ENCODE results near the gene SUSD2.
"Not testable (repeated sequence)": the region's sequence is repeated elsewhere in the genome, so short reads cannot be mapped to it uniquely, and the experiment has no call there.

SUSD2 gene

DNA sequence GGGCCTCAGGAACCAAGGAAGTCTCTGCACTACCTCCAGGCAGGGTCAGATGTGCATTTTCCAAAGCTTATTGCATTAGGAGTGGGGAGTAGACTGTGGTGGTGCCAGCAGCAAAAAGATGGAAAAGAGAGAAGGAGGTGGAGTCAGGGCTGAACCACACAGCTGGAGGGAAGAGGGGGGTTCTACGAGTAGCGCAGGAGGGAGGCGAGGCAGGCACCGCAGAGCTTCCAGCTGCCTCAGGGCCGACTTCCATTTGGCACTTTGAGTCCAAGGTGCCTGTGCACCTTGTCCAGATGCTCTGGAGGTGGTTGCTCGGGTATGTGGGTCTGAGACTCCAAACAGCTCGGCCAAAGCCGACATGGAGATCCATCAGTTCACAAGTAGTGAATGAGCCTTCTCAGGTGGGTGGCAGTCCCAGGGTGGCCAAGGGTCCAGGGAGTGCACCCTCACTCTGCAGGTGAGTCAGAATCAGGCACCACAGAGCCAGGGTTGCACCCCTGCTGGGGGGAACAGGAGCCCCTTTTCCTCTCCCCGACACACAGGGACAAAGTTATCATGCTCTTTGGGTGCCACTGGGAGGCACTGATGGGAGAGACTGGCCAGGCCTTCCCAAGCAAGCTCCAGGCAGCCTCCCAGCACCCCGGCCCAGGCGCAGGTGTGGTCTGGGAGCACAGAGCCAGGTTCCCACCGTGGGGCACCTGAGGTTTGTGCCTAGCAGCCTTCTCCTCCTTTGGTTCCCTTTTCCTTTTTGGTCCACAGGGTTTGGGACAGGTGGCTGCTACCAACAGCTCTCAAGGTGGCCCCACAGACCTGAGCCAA is 33.4 kb downstream of the SUSD2 start:
- no peak for DNase-seq (ENCODE audit: low spot score)

DNA sequence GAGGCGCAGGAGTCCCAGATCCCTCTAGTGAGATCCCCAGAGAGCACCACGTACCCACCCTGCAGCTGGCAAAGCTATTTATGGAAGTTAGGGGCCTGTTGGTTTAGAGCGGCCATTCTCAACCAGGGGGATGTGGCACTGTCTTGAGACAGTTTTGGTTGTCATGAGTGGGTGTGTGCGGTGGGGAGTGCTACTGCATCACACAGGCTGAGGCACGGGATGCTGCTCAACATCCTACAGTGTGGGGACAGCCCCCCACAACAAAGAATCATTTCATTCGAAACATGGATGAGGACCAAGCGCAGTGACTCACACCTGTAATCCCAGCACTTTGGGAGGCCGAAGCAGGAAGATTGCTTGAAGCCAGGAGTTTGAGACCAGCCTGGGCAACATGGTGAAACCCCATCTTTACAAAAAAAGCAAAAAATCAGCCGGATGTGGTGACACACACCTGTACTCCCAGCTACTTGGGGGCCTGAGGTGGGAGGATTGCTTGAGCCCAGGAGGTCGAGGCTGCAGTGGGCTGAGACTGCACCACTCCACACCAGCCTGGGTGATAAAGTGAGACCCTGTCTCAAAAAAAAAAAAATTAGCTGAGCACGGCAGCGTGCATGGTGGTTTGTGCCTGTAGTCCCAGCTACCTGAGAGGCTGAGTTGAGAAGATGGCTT is 35.4 kb downstream of the SUSD2 start:
- DNase-seq (ENCODE audit: low spot score): no peak

DNA sequence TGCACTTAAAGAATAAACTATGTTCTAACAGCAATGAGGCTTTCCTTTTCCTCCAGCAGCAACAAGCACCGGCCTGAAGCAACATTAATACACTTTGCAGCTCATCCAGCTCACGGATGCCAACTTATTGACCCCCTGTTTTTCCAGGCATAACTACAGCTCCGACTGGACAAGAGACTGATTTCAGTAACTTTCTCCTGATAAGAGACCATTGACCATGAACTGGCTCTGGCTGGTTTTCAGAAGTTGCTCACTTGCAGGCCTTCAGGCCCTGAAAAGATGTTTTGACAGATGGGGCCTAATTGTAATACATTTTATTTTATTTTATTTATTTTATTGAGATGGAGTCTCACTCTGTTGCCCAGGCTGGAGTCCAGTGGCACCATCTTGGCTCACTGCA is 36.1 kb downstream of the SUSD2 start:
- DNase-seq (ENCODE audit: low spot score): no peak

DNA sequence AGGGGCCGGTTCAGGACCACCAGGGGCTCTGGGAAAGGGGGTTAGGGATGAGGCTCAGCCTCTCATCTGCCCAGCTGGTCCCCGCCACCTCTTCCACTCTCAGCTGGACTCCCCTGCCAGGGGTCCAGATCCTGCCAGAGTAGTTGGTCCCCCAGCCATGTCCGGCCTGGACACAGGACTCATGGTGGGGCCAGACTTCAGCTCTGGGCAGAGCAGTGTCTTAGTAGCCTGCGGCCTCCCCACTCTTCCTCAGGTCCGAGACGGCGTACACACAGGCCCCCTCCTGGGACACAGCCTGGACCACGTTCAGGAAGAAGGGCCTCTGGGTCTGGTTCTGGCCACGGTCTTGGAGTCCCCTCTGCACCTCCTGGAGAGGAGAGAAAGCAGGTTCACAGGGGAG is 38.5 kb downstream of the SUSD2 start:
- no peak for DNase-seq (ENCODE audit: low spot score)

DNA sequence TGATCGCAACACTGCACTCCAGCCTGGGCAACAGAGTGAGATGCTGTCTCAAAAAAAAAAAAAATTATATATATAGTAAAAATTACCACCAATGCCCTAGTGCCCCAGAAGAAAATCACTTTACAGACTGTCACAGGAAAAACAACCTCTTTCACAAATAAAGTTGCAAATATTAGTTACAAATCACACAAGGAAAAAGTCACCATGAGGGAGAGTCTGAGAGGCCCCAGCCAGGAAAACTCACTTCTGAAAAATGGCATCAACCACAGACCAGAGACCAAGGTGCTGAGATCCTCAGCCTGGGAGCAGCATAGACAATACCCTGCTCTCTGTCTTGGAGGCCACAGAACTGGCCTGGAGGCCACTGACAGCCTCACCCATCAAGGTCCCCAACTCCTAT is 43.2 kb downstream of the SUSD2 start:
- no peak for DNase-seq (ENCODE audit: low spot score)

DNA sequence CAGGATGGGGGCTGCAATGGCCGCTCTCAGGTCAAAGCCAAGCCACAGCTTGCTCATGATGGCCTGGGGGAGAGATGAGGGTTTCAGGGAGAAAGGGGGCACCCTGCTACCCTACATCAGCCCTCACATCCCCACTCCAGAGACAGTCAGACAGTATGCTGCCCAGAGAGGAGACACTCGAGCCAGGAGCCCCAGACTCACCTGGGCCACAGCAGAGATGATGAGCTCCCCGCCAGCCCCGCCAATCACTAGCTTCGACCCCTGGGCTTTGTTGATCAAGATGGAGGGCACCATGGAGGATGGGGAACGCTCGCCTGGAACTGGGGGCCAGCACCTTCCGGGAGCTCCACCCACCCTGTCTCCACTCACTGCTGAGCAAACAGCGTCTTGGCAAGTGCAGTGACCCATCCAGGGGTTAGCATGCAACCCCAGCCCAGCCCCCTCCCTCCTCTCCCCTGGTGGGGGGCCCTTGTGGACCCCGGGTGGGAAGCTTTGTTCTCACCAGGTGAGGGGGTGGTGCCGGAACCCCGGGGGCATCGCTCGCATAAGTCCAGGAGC is 43.8 kb downstream of the SUSD2 start:
- no peak for DNase-seq (ENCODE audit: low spot score)

DNA sequence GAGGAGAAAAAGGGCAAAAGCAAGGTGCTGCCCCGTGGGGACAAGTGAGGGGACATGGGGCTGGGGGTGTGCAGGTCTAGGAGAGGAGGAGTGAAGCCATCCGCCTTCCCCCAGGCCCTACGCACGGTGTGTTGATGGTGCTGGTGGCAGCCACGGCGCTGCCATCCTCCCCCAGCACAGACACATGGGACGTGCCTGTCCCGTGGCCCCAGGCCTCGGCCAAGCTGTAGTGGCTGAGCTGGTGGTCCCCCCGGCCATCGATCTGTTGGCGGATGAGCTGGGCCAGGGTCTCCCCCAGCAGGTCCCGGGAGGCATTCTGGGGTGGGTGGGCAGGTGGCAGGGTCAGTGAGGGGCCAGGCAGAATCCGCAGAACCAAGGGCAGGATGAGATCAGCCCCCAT is 44.7 kb downstream of the SUSD2 start:
- DNase-seq (ENCODE audit: low spot score): no peak

DNA sequence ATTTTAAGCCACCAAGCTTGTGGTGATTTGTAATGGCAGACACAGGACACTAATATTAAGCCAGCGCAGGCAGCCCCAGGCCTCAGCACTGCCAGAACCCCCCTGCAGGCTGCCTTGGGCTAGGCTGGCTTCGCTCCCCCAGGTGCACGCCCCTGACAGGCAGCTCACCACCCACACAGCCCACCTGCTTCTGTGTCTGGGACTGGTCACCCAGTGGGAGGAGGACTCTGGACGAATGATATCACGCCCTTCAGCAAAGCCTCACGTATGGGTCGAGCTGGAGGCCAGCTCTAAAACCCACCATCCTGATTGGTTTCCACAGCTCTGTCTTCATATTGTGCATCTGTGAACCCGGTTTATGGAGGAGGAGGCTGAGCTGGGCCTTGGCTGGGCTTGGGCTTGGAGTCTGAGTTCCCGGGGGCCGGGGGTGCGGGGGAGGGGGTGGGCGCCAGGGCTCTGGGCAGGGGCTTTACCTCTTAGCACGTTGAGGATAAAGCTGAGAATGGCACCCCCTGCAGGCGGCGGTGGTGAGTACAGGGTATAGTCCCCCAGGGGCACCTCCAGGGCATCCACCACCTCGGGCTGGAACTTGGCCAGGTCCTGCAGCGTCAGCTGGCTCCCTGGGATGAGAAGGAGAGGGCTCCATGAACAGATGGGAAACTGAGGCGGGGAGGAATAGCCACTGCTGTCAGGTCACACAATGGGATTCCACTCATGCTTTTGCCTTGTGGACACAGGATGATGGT is 49.8 kb downstream of the SUSD2 start:
- peak; percentile 49 for DNase-seq (ENCODE audit: low spot score)

DNA sequence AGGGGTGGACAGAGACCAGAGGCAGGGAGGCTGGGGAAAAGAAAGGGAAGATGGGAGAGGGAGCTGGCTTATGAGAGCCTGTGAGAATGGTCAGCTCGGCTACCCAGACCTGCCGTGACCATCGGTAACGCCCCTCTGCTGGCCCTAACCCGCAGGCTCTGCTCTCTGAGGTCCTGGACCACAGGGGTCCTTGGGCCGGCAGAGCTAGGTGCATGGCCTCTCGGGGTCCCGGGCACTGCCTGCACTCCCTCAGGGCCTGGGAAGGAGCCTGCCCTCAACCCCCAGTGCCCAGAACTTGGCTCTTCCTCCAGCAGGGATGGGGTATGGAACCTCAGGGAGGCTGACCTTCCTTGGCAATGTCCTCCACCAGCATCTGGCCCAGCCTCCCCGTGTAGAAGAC is 50.4 kb downstream of the SUSD2 start:
- DNase-seq (ENCODE audit: low spot score): no peak

DNA sequence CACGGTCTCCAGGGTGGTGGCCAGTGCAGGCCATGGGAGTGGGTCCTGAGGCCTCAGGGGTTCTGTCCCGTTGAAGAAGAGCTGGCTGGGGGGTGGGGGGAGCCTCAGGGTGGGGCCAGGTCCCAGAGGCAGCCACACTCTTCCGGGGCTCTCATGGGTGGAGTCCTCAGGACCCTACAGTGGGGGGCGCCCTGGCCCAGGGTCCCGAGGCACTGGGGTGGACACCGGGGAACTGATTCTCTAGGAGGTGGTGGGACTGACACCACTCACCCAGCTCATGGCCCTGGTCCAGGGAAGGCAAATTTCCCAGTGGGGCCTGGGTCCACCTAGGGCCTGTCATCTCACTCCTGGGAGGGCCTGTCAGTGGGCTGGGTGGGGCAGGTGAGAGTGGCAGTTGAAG is 50.8 kb downstream of the SUSD2 start:
- no peak for DNase-seq (ENCODE audit: low spot score)

DNA sequence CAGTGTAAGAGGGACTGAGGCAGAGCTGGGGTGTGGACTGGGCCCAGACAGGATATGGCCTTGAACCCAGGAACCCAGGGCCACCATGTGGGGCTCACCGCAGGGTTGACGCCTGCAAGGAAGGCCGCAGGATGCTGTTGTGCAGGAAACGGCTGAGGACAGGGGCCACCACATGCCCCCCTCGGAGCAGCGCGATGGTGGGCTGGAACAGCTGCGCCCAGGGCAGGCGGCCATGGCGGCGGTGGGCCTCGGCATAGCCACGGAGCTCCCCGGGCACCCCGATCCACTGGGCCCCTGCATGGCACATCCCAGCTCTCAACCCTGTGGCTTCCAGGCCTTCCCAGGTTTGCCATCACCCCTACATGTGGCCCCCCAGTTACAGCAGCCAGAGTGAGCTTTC is 51.4 kb downstream of the SUSD2 start:
- DNase-seq (ENCODE audit: low spot score): no peak

DNA sequence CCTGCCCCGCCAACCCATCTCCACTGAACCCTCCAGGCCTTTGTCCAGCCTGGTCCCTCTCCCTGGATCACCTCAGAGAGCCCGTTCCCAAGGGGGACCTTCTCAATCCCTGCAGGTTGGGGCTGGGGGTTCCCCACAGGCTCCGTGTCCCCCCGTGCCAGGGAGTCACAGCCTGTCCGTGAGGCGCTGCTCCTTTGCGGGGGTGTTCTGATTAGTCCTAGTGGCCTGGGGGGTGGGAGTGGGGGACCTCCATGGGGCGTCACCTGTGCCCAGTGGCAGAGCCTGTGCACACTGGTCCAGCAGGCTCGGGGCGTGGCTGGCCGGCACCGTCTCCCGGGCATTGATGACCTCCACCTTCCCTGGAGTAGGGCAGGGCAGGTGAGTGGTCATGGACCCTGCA is 51.9 kb downstream of the SUSD2 start:
- no peak for DNase-seq (ENCODE audit: low spot score)

DNA sequence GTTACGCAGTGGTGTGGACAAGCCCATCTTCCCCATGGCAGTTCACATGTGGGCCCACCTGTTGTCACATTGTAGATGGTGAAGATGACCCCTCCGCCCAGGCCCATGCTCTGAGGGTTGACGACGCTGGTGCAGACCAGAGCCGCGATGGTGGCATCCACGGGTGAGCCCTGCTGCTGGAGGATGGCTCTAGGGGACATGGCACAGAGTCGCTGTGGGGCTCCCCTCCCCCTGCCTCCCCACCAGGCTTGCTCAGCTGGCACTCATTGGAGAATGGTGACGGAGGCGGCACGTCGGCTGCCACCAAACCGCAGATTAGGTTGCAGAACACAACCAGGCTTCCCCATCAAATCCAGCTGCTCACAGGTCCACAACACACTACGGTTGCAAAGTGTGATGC is 52.5 kb downstream of the SUSD2 start:
- DNase-seq (ENCODE audit: low spot score): no peak

DNA sequence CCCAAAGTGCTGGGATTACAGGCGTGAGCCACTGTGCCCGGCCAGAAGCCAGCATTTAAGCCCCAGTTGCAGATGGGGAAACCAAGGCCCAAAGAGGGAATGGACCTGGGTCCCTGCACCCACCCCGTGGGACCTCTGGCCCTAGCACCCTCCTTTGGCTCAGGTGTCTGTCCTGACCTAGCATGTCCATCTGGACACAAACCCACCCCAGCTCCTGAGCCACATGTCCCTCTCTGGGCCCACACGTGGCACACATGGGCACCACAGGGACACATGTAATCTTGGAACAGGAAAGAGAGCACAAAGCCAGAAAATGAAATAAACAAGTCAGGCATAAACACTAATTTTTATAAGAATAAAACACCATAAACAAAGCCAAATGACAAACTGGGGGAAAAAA is 54.0 kb downstream of the SUSD2 start:
- no peak for DNase-seq (ENCODE audit: low spot score)

DNA sequence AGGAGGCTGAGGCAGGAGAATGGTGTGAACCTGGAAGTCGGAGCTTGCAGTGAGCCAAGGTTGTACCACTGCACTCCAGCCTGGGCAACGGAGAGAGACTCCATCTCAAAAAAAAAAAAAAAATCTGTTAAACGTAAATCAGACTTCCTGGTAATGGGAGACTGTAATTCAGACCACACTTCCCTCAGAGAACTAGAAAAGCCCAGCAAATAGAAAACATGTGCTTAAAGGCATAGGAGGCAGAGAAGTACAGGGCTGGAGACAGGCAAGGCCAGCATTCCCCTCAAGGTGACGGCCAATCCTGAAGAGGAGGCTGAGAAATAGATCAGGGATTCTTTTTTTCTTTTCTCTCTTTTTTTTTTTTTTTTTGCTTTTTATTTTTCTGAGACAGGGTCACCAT is 55.4 kb downstream of the SUSD2 start:
- no peak for DNase-seq (ENCODE audit: low spot score)

DNA sequence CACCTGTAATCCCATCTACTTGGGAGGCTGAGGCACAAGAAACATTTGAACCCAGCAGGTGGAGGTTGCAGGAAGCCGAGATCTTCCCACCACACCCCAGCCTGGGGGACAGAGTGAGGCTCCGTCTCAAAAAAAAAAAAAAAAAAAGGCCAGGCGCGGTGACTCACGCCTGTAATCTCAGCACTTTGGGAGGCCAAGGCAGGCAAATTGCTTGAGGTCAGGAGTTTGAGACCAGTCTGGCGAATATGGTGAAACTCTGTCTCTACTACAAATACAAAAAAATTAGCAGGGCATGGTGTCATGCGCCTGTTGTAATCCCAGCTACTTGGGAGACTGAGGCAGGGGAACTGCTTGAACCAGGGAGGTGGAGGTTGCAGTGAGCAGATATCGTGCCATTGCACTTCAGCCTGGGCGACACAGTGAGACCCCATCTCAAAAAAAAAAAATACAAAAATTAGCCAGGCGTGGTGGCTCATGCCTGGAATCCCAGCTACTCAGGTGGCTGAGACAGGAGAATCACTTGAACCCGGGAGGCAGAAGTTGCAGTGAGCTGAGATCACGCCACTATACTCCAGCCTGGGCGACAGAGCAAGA is 56.9 kb downstream of the SUSD2 start:
- not testable (repeated sequence) for DNase-seq (ENCODE audit: low spot score)
